ENCODE results near the gene MFSD6L.

DNA sequence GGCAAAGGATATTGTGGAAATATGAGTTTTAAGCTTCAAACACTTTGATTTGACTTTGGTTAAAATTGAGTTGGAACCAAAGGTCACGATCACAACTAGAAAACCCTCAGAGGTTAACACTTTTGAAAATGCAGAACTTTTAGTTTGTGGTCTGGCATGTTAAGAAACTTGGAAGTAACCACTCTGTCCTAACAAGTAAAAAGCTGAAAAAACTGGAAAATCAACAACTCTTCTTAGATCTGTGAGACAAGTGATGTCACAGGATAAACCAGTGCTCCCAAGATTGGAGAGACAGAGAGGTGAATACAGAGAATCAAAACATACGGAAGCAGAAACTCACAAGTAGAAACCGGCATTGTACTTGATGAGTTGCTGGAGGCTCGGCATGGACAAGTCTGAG is 17.4 kb downstream of the MFSD6L start:
- TF ChIP-seq CTCF (CRISPR knock-in tag; IDR thresholded peaks at IDR 0.05), result no peak
- no peak for TF ChIP-seq HDAC1 (CRISPR knock-in tag; IDR thresholded peaks at IDR 0.05)
- no peak for TF ChIP-seq GATAD1 (CRISPR knock-in tag; IDR thresholded peaks at IDR 0.05)
